Panc1 (cell line): ENCODE data around the gene AQP5.

Experiments
- CTCF ChIP-seq: fragments of 450-650 bp; IDR thresholded peaks from 2 replicates; pipeline ENCODE4 v1.5.1; 2017; ENCODE audit warnings: mild to moderate bottlenecking
- POLR2AphosphoS5 ChIP-seq: IDR thresholded peaks from 2 replicates; pipeline ENCODE4 v1.6.1; 2012; ENCODE audit warnings: mild to moderate bottlenecking, low read depth, low read length, moderate library complexity
- TF ChIP-seq, protein P1 (sequence below), 2 experiments: IDR thresholded peaks; 2 replicates each; pipeline ENCODE4 v1.6.1; 2011 to 2012; ENCODE audit warnings: low read depth in 2 of 2, control low read depth in 1 of 2, low read length in 1 of 2, mild to moderate bottlenecking in 1 of 2, moderate library complexity in 1 of 2; ENCODE audit not compliant: insufficient read depth in 1 of 2

- TF ChIP-seq CTCF = no peak
- TF ChIP-seq POLR2AphosphoS5 = no peak
- TF ChIP-seq, protein P1, sequence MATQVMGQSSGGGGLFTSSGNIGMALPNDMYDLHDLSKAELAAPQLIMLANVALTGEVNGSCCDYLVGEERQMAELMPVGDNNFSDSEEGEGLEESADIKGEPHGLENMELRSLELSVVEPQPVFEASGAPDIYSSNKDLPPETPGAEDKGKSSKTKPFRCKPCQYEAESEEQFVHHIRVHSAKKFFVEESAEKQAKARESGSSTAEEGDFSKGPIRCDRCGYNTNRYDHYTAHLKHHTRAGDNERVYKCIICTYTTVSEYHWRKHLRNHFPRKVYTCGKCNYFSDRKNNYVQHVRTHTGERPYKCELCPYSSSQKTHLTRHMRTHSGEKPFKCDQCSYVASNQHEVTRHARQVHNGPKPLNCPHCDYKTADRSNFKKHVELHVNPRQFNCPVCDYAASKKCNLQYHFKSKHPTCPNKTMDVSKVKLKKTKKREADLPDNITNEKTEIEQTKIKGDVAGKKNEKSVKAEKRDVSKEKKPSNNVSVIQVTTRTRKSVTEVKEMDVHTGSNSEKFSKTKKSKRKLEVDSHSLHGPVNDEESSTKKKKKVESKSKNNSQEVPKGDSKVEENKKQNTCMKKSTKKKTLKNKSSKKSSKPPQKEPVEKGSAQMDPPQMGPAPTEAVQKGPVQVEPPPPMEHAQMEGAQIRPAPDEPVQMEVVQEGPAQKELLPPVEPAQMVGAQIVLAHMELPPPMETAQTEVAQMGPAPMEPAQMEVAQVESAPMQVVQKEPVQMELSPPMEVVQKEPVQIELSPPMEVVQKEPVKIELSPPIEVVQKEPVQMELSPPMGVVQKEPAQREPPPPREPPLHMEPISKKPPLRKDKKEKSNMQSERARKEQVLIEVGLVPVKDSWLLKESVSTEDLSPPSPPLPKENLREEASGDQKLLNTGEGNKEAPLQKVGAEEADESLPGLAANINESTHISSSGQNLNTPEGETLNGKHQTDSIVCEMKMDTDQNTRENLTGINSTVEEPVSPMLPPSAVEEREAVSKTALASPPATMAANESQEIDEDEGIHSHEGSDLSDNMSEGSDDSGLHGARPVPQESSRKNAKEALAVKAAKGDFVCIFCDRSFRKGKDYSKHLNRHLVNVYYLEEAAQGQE (IDR thresholded peaks at IDR 0.05; ENCODE audit: insufficient read depth in 1 of 2, low read depth in 2 of 2, low read length in 1 of 2) = no peak
These were observed 15.6 kb upstream of the AQP5 start for GRCh38 chr12:49946086-49946485.
